ENCODE results near the gene LGALS7B.
A peak's percentile ranks its signal among the peaks of the same experiment; 100 is the strongest.
"Not testable (repeated sequence)": the region's sequence is repeated elsewhere in the genome, so short reads cannot be mapped to it uniquely, and the experiment has no call there.

LGALS7B gene

GRCh38 chr19:38816131-38816750, 27.2 kb downstream of the LGALS7B start:
- no peak for TF ChIP-seq CTCF (conservative IDR thresholded peaks at IDR 0.05)
- no peak overlapping the region for H3K27ac ChIP-seq

- TF ChIP-seq CTCF (conservative IDR thresholded peaks at IDR 0.05), result no peak
- H3K27ac ChIP-seq, result no peak overlapping the region
Measured at GRCh38 chr19:38817081-38817480, 28.1 kb downstream of the LGALS7B start.

GRCh38 chr19:38819231-38819920, 30.4 kb downstream of the LGALS7B start:
- no peak overlapping the region for H3K27ac ChIP-seq
- no peak for TF ChIP-seq CTCF (conservative IDR thresholded peaks at IDR 0.05)

DNA sequence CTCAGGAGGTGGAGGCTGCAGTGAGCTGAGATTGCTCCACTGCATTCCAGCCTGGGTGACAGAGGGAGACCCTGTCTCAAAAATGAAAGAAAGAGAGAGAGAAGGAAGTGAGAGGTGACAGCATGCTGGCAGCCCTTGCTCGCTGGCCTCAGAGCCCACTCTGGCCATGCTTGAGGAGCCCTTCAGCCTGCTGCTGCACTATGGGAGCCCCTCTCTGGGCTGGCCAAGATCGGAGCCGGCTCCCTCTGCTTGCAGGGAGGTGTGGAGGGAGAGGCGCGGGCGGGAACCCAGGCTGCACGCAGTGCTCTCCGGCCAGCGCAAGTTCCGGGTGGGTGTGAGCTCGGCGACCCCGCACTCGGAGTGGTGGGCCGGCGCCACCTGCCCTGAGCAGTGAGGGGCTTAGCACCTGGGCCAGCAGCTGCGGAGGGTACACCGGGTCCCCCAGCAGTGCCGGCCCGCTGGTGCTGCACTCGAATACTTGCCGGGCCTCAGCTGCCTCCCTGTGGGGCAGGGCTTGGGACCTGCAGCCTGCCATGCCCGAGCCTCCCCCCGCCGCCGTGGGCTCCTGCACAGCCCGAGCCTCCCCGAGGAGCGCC, 32.3 kb downstream of the LGALS7B start:
- H3K27ac ChIP-seq, result not testable (repeated sequence)

DNA sequence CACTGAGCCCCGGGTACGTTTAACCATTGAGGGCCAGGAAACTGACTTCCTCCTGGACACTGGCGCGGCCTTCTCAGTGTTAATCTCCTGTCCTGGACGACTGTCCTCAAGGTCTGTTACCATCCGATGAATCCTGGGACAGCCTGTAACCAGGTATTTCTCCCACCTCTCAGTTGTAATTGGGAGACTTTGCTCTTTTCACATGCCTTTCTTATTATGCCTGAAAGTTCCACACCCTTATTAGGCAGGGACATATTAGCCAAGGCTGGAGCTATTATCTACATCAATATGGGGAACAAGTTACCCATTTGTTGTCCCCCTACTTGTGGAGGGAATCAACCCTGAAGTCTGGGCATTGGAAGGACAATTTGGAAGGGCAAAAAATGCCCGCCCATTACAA, 36.9 kb downstream of the LGALS7B start:
- not testable (repeated sequence) for H3K27ac ChIP-seq

DNA sequence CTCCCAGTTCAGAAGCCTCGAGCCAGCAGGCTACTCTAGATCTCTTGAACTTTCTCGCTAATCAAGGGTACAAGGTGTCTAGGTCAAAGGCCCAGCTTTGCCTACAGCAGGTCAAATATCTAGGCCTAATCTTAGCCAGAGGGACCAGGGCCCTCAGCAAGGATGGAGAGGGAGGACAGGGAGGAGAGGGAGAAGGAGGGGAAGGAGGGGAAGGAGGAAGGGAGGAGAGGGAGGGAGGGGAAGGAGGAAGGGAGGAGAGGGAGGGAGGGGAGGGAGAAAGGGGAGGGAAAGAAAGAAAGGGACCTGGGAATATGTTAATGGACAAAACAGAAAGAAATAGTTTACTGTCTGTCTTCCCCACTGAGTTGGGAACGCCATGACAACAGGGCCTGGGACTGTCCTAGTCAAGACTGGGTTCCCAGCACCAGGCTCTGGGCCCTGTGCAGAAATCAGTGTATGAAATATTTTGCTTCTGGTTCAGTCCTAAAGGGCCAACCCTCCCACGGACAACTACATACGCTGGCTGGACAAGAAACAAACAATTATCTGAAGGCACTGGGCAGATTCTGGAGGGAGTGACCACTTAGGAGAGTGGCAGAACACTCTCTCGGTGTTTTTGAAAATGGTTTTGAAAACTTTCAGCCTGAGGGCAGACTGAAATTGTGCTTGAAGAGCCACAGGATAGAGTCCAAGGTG, 38.0 kb downstream of the LGALS7B start:
- no peak for TF ChIP-seq CTCF (conservative IDR thresholded peaks at IDR 0.05)

DNA sequence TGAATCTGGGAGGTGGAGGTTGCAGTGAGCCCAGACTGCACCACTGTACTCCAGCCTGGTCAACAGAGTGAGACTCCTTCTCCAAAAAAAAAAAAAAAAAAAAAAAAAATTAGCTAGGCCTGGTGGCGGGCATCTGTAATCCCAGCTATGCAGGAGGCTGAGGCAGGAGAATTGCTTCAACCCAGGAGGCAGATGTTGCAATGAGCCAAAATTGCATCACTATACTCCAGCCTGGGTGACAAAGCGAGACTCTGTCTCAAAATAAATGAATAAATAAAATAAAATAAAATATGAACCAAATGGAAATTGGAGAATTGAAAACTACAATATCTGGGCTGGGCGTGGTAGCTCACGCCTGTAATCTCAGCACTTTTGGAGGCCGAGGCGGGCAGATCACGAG, 40.2 kb downstream of the LGALS7B start:
- peak overlapping the region; percentile 100; the same call in 1 of the 2 replicates for H3K27ac ChIP-seq

More for the DNA sequence above, 38.0 kb downstream of the LGALS7B start:
- no peak overlapping the region; the same call in 1 of the 2 replicates for H3K27ac ChIP-seq

- peak overlapping the region; percentile 100 for H3K27ac ChIP-seq
- no peak for TF ChIP-seq CTCF (conservative IDR thresholded peaks at IDR 0.05)
Measured at GRCh38 chr19:38830039-38830733, 41.2 kb downstream of the LGALS7B start.
